Measurements from ENCODE around the gene CDH13.

Gene CDH13

DNA sequence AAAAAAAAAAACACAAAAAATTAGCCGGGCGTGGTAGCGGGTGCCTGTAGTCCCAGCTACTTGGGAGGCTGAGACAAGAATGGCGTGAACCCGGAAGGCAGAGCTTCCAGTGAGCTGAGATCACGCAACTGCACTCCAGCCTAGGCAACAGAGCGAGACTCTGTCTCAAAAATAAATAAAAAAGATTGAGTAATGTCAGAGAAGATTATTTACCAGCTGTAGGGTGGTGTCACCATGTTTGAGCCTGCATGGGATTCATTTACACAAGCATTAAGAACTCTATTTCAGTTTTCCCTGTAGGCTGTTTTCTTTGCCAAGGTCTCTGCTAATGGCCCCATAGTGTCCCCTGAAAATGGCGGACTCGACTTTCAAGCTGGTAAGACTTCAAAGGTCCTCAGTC is 575.0 kb downstream of the CDH13 start:
- DNase-seq = no peak

DNA sequence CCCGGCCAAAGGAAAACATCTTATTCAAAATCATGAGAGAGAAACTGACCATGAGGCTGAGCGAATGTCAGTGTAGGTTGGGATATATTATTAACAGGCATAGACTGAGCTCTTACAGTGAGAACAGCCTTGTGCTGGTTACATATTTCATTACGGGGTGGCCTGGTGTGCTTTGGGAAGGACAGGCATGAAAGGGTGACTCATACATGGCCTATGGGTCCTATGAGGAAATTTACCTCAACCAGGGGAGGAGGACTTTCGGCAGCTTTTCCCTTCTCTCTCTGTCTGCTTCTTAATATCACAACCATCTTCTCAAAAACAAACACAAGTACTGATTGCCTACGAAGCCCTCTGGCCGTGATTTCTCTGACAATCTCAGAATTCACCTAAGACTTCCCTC is 579.1 kb downstream of the CDH13 start:
- no peak for DNase-seq

DNA sequence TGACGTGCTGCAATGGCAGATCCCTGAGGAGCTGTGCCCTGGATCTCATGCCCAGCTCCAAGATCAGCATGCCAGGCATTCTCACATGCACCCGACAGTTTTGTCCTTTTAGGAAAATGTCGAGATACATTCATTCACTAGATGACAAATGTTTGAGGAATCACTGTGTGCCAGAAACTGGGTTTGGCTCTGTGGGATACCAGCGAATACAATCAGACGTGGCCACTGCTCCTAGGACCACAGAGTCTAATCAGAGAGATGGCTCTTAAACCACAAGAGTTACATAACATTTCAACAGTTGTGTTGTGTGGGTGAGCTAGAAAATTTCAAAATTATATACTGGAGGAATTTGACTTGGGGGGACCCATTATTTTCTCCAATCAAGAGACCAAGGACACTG is 579.7 kb downstream of the CDH13 start:
- DNase-seq = no peak

DNA sequence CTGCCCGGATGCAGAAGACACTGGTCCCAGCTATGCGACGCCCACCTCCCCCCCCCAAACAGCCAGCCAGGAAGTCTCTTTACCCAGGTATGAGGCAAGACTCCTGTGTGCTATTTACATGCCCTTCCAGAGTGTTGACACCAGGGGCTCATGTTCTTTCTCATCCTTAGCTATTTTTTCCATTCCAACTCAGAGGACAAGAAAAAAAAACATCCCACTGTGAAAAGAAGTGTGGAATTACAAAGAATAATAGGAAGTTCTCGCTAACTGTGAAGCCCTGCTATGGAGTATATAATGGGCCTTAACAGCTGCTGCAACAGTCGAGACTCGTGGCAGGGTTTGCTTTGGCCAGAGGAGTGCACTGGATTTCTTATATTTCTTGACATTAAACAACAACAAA is 584.9 kb downstream of the CDH13 start:
- DNase-seq = no peak

DNA sequence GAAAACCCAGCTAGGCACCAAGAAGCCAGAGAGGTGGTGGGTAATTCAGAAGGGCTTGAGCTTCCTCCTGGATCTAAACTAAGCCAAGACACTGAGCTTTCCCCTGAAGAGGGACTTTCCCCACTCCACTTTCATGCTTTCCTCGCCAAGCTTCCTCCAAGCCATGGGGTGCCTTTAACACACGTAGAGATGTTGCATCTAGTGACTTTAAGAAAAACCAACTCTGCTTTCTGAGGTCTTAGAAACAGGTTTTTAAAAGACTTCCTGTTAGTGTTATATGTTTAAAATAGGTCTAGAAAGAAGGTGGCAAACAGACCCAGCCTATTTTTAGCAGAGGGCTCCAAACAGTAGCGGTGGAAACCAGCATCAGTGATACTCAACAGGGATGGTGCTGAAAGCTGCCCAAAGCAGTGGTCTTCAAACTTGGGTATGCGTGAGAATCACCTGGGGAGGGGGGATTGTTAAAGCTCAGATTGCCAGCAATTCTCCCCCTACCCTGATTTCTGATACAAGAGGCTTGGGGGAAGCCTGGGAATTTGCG is 585.6 kb downstream of the CDH13 start:
- DNase-seq = no peak

DNA sequence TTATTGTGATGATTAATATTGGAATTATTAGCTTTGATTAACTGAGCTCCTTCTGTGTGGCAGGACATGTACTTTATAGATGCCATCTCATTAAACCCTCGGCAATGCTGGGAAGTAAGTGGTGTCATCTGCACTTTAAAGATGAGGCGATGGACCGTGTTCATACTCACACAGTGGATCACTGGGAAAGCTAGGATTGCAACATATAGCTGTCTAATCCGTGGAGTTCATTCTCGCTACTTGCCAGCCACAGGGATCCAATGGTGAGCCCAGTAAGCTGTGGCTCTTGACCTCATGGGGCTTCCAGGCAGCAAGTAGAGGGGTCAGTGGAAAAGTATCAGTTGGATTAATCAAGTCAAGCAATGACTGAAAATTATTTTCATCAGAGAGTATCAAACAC is 587.9 kb downstream of the CDH13 start:
- DNase-seq = no peak

DNA sequence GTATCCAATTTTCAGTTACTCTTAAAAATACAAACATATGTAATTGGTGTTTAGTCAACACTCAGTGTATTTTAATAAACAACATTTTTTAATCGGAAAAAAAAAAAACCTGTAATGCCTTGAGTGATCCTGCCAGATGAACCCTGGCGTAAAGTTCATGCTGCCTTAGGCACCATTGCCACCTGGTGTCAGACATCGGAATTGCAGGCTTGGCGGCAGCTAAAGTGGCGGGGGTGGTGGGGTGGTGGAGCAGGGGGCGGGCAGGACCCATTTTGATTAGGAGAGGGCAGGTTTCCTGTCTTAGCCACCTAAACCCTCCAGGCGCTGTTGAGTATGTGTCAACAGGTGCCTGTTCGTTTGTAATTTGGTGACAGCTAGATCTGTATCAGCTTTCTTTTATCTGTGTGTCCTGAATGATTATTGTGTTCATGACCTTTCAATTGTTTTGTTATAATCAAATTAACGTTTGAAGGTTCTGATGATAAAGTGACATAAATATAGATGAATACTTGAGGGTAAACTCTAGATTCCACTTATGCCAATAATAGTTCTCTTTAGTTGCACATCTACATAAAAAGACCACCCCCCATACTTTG is 588.7 kb downstream of the CDH13 start:
- no peak for DNase-seq

DNA sequence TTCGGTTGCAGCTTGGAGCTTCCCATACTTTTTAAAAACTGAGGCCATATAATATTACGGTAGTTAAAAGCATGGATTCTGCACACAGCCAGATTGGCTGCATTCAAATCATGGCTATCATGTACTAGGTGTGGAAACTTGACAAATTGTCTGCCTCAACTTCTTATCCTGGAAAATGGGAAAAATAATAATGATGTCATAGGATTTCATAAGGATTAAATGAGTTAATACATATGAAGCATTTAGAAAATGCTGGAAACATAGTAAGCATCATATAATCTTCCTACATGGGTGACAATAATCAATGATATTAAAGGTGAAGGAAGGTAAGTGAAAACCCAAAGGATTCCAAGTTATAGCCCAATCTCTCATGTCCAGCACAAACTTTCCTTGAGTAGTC is 592.5 kb downstream of the CDH13 start:
- DNase-seq = no peak

DNA sequence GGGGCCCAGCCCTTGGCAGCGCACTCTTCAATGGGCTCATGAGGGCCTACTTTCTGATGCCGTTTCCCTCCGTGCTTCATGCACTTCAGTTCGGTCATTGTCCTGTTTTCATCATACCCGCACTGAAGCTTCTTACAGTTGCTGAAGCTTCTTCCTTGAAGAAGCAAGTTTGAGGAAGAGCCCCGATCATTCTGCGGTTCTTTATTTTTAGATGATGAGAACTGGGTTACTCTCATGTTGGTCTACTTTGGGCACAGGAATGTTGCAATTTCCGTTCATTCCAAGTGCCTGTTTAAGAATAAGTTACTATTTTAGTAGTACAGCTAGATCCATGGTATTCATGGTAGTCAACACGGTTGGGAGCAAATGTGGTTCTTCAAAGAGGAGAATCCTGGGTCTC is 593.3 kb downstream of the CDH13 start:
- DNase-seq = no peak

DNA sequence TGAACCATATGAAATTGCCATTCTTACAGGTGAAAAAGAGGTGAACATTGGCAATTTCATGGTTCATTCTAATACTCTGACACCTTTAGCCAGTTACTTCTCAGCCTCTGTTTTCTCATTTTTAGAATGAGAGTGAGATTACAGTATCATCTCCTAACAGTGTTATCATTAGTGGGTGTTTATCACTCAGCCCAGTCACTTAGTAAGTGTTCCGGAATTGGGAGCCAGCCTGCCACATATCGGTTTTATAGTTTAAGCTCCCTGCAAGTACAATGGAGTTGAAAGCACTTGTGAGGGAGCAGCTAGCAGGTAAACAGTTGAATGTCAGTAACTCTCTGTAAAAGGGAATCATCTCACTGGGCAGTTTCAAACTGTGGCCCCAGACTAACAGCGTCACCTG is 597.9 kb downstream of the CDH13 start:
- DNase-seq = no peak

DNA sequence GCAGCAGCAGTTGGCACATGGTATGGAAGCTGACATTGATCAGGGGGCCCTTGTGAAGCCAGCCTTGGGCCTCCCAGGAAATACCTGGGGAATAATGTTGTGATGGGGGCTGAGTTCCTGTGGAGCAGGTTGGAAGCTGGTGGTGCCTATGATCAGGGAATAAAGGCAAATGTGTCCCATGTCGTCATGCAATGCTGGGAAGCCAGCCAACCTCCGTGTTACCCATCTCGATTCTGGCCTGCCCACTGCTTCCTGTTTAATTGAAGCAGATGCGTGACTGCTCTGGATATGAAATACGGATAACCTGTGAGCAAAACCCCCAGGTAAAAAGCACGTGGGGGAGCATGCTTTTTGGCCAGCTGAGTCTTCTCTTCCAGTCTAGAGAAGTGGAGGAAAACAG is 600.6 kb downstream of the CDH13 start:
- DNase-seq = no peak

DNA sequence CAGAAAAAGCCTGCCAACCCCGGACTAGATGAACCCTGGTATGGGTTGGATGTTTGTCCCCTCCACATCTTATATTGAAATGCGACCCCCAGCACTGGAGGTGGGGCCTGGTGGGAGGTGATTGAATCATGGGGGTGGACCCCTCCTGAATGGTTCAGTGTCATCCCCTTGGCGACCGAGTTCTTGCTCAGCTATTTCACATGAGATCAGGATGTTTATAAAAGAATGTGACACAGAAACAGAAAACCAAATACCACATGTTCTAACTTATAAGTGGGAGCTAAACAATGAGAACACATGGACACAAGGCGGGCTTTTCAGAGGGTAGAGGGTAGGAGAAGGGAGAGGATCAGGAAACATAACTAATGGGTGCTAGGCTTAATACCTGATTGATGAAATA is 605.0 kb downstream of the CDH13 start:
- no peak for DNase-seq

DNA sequence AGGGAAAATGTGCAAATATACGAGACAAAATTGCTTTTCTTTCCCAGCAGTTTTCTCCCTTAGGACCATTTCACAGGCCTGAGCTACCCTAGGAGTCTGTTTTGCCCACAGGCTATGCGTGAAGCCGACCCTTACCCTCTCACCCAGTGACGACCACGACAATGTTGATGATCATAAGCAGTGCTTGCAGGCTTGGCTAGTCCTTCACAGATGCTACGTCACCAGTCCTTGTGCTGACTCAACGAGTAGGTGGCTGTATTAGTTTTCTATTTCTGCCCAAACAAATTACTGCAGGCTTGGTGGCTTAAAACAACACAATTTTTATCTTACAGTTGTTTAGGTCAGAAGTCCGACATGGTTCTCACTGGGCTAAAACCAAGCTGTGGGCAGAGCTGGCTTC is 606.4 kb downstream of the CDH13 start:
- no peak for DNase-seq

DNA sequence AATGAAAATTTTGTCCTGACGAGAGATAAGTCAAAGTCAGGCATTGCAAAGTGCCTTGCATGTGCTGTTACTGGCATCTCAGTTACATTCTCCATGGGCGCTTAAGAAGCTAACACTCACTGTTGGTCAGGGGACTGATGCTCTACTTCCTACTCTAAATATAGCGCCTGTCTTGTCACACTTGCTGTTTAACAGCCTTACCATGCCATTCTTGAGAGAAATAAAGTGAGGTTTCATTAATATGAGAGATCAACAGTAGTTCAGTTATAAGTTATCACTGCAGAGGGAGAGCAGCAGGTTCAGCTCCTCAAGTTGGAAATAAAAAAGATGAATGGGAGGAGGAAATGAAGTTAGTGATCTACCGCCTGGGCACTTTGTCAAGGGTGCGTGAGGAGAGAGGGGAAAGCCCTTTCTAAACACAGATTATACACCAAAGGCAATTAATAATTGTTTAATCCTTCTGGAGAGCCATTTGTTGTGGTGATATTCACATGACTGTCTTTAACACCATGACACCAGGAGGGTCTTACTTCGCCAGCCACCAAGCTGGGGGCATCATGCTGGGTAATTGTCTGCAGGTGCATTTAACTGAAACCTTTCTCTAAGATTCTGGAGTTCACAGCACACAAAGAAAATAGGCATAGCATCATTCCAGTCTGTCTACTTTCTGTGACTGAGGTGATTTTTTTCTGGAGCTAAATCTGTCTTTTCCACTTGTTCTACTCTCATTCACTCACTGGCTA is 612.4 kb downstream of the CDH13 start:
- no peak for DNase-seq

DNA sequence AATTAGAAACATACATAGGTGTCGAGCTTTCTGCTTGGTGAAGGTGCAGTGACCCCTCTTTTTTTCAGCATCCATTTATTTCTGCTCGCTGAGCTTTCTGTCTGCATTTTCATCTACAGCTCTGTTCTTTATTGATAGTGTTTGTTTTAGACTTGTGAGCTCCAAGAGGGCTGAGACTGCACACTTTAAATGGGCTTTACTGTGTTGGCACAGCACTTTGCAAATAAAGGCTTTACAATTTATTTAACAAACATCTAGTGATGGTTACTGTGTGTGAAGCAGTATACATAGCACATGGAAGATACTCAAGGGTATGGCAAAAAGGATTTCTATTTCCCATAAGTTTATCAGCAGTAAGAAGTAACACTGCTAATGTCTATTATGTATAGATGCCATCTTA is 617.3 kb downstream of the CDH13 start:
- no peak for DNase-seq

DNA sequence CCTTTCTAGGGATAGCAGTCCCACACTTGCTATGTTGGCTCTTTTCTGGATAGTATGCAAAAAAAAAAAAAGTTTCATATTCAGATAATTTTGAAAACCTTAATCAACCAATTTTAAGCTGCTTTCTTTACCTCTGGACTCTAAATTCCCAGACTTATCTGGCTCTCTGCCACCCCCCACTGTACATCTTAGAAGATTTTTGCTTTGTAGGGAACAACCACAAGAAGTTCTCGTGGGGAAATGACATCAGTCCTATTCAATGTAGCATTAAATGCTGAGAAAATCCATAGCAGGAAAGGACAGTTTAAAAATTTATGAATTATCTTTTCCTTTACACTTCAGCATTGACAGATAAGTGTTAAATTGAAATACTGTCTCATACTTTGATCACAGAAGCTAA is 618.3 kb downstream of the CDH13 start:
- no peak for DNase-seq

DNA sequence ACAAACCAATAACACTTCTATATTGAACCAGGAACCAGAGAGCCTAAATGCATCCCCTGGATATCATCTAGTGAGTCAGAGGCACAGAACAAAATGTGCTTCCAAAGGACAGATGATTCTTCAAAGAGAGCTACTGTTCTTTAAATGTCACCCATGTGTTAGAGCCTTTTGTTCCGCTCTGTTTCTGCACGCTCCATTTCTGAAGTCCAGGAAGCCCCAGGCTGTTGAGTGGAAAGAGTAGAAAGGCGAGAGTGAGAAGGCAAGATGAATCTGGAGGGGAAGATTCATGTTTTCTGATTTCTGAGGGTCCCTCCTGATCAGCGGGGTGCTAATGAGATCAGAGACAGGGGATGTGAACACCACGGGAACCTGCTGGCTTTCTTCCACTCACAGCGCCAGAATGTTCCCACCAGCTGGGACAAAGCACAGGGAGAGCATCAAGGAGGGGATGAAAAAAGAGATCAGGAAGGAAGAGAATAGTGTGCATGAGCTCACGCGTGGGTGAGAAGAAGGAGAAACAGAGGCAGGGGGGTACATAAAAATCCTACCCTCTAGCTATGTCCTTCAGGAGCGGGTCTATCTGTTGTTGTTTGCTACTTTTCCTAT is 621.1 kb downstream of the CDH13 start:
- no peak for DNase-seq

DNA sequence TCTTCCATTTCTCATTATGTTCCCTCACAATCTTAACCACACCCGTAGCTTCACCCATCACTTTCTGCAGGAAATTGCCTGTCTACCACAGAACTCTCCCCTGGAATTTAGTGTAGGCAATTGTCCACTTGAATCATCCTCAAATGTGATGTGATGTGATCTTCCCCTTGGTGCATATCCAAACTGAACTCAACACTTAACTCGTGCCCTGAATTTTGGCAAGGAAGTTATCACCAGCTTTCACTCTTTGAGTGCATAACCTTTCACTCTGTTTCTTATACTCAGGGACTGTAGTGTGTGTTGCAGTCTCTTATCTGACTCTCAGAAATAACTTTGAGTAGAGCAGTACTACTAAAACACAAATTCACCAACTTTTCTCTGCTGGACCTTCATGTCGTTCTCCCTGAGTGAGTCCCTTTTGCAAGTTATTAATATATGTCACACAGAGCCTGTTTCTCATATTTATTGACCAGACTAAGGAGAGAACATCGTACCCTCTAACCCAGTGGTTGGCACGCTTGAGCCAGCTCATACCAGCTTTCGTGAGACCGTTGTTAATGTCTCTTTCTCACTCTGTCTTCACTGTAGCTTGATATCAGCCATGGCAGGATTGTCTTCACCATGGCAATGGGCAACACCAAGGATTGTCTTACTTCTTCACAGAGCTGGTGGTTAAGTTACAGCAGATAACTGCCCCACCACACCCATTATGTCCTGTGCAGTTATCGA is 622.1 kb downstream of the CDH13 start:
- no peak for DNase-seq

DNA sequence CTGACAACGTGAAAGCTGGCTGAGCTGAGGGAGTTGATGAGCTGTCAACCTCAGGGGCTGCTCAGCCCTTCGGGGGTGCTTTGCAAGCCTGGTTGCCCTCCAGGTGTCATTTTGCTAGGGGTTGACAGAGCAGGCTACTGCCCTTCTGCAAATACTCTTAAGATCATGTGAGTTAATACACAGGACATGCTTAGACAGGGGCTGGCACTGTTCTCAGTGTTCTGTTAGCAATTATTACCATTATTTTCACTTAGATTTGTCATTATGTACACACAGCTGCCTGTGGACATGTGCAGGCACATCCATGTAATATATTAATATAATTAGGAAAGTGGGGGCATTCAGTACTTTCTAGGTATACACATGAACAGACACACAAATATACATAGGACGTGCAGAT is 626.8 kb downstream of the CDH13 start:
- no peak for DNase-seq

DNA sequence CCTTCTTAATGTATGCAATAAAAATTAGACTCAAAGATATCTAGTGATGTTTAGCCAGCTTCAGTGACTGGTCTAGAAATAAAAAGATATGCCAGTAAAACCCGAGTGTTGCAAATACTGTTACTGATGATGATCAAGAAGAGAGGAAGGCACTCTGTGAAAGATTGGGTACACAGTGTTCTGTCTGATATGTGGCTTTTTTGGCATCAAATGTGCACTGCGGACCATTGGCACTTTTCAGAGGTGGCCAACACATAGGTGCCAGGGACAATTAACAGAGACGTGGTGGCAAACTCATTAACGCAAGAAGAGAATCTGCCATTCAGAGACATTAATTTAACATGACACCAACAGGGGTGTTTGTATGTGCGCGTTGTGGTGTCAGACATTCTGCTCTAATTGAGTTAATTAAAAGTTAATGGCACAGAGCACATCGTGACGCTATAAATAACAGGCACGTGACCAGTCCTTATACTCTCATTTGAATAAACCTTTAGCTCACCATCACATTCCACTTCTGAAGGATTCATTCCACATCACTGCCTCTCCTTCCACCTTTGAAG is 631.7 kb downstream of the CDH13 start:
- DNase-seq = no peak

DNA sequence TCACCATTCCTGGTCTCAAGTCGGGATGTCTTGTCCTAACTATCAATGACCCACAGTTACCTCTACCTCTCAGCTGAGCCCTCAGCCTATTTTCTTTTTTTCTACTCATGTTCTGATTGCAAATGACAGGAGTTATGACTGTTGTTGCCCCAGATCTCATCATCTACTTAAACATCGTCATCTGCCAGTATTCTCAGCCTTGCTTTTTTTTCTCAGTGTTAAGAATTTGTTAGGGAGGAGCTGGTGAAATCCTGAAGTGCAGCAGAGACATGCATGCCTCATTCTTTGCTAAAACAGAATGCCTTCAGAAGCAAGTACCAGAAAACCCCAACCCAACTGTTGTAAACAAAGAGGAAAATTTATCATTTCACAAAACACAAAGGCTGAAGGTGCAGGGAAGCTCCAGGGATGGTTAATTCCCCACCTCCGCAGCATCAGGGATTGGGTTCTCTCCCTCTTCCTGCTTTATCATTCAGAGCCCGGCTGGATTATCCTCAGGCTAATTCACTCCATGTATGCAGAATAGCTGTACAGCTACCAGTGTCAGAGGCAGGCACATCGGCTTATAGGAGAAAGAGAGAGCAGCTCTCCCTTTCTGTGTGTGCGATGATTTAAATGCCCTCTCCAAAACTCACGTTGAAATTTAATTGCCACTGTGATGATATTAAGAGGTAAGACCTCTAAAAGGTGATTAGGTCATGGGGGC is 640.2 kb downstream of the CDH13 start:
- no peak for DNase-seq

DNA sequence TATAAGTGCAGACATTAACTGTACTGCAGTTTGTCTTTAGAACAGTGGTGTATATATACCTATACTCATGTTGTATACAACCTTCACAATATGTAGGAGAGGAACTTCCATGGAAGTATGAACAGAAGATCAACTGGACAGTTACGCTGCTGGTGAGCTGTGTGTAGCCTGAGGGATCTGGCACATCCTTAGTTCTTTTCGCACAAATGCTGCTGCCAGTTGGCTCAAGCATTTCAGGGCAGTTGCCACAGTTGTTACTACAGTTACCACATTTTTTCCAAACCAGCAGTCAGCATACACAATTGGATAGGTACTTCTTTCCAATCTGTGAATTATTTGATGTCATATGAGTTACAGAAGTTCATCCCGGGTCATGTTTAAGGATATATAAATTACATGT is 641.4 kb downstream of the CDH13 start:
- DNase-seq = no peak

DNA sequence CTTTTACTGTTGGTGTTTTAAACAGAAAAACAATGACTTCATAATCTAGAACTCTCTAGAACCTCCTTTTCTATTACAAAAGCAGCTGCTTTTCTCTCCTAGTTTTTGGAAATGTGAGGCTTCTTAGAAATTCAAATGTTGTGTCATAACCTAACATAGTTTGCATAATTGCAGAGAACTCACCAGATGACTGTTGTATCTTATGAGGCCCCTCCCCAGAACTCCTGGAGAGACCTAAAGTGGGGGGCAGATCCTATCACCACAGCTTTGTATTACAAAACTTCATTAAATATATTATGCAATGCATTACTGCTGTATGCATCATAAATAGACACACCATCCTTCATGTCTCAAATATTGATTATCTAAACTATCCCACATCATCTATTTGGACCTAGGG is 642.3 kb downstream of the CDH13 start:
- DNase-seq = no peak
